Activated CD8-positive, alpha-beta memory T cell treated with anti-CD3 and anti-CD28 coated beads, Interleukin-2, amount 50 U/mL, for 48 hours (primary cell): ENCODE data around the gene WWTR1.

ENCODE experiments used
- DNase-seq: peaks from one replicate; pipeline ENCODE4 v3.0.0-alpha.2; 2020

Gene WWTR1

DNA sequence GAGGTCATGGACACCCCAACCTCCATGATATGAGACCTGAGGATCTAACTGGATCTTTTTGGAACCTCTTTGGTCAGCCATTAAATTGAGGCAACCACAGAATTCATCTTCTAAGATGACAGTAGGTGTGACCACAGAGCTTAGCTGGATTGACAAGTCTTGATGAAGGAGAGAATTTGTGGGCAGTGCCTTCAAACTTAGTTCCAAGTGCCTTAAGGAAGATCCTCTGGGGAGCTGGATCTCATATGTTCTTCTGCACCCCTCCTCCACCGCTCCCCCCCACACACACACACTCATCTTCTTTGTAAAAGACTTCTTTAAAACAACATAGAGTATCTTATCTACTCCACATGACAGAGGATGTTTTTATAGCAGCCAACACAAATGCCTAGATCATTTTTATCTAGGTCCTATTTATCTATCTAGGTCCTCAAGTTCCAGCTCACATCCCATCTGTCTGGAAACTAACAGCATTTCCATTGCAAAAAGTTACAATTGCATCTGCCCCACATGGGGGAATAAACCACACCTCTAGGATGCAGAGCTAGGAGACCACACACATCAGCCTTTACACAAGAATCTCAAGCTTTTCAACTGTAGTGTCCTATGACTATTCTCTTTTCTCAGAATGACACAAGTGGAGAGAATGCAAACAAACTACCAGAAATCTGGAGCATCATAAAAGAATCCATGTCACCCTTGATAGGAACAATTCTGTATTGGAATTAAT lies 37.4 kb downstream of the WWTR1 start:
- no peak for DNase-seq

DNA sequence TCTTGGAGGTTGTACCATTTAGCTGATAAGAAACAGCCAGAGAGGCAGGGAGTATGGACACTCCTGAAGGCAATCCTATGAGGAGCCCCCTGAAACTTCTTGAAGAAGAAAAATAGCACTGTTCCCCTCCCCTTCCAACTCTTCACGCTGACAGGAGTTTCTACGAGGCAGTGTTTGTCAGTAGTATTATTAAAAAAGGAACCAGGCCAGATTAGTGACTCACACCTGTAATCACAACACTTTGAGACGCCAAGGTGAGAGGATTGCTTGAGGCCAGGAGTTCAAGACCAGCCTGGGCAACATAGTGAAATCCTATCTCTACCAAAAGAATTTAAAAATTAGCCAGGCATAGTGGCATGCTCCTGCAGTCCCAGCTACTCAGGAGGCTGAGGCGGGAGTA lies 38.7 kb downstream of the WWTR1 start:
- no peak for DNase-seq

DNA sequence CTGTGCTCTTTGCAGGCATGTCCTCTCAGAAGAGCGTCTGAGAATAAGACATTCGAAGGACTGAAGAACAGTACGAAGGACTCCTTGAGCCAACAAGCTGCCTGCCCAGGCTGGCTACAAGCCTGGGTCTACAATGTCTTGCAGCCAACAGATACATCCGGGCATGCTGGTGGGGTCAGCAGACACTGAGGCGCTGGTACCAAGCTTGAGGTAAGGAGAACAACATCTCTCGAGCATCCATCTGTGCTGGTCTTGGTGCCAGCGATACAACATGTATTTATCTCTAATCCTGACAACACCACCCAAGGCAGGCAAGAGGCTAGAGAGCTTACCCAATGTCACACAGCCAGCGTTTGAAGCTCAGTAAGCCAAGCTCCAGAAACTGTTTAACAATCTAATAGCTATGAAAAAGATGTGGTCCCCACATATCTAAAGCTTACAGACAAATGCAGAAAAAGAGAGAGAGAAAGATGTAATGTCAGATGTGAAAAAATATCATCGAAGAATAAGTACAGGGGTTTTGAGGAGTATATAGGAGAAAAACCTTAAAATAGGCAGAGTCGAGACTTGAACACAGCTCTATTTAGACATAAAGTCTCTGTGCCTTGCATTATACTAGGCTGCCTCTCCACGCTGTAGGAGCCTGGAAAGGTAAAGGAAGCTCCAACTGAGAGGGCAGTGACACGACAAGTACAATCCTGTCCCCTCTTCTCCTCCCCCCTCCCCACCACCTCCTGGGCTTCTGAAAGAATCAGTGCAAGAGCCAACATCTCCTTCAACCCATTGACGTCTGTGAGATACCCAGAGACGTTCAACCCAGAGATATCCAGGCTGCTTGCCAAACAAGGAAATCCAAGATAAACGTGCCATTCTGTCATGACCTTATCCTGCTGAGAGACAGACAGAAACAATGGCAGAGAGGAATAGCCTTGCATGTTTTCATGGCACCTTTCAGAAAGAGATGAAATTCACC lies 39.4 kb downstream of the WWTR1 start:
- no peak for DNase-seq

DNA sequence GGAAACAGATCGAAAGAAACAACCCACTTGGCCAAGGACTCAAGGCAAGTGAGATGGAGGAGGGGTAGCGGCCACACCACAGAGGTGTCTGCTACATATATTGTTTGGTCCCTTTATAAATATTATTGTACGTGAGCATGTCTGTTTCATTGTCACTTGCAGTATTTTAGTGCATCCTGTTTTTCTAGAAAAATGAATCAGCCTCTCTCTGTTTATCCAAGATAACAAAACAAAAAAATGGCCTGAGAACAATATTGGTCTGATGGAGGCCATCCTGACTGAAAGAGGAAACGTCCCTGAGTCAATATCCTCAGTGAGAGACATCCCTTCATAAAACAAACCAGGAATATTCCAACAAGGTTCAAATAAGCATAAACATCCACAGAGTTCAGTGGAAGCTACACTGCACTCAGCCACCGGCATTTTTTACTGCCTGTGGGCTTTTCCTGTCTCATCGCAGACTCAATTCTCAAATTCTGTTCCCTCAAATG lies 42.0 kb downstream of the WWTR1 start:
- no peak for DNase-seq

DNA sequence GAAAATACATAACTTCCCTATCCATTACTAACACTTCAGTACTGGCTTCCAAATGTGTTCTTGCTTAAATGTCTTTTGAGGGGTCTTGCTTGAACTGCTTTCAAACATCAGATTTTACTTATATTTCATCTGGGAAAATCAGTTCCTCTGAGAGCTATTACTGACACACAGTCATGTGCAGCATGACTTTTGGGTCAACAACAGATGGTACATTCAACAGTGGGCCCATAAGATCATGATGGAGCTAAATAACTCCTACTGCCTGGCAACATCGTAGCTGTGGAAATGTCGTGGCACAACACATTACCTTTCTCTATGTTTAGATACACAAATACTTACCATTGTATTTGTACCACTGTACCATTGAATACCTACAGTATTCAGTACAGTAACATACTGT lies 43.8 kb downstream of the WWTR1 start:
- no peak for DNase-seq

DNA sequence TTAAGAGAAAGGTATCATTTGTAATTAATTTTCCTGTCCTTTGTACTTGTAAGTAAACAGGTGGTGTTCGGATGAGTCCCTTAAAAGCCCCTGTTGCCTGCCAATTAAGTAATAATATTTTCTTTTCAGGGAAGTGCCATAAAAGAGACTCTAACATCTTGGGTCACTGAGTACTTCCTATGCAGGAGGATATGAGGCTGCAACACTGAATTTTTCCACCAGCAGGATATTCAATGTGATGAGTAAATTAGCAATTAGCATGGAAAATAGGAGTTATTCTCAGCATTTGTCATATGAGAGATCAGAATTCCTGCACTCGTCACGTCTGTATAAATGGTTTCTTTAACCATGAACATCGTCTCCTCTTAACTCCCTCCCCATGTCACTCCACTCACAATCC lies 45.4 kb downstream of the WWTR1 start:
- DNase-seq, result no peak

DNA sequence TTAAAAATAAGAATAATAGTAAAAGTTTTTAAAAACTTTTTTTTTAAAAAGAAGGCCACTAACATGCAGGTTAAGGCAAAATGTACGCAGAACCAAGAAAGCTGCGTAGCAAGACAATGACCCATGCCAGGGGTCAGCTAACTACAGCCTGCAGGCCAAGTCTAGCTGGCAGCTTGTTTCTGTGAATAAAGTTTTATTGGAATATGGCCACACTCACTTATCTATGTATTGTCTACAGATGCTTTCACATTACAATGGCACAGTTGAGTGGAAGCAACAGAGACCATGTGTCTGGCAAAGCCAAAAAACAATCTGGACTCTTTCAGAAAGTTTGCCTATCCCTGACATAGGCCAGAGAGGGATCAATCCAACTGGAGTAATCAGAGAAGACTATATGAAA lies 46.7 kb downstream of the WWTR1 start:
- no peak for DNase-seq

DNA sequence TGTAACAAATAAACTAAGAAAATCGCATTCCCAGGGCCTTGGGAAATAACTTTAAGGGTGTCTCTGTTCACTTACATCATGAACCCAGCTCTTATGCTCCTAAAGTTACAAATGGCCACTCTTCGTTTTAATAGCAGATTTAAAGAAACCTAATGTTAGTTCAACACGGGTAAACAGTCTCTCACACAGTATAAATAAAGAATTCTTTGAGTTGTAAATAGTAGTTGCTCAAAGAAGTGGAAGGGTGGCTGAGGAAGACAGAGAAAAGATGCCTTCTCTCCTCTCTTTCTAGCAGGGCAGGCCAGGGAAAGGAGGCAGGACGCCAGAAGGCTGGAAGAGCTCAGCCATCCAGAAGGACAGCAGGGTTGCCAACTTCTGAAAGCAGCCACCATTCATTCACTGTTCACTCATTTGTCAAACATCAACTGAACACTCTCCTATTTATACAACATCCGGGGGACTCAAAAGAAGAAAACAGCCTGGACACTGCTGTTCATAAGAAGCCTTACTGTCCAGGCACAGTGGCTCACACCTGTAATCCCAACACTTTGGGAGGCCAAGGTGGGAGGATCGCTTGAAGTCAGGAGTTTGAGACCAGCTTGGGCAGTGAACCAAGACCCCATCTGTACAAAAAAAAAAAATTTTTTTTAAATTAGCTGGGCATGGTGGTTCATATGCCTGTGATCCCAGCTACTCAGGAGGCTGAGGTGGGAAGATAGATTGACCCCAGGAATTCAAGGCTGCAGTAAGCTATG lies 47.3 kb downstream of the WWTR1 start:
- no peak for DNase-seq

DNA sequence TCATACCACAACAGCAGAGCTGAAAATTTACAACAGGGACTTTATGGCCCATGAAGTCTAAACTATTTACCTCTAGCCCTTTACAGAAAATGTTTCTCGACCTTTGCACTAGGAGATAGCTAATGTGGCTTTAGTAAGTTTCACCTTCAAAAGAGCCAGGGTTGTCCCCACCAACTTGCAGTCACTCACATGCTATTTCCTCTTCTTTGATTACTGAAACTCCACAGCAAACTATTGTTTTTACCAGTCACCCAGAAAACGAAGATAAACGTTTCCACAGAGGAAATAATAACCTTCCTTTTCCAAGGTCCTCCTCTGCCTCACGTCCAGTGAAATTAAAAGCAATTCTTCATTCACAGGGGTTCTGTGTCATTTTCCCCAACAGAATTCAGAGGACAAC lies 48.2 kb downstream of the WWTR1 start:
- DNase-seq, result no peak

DNA sequence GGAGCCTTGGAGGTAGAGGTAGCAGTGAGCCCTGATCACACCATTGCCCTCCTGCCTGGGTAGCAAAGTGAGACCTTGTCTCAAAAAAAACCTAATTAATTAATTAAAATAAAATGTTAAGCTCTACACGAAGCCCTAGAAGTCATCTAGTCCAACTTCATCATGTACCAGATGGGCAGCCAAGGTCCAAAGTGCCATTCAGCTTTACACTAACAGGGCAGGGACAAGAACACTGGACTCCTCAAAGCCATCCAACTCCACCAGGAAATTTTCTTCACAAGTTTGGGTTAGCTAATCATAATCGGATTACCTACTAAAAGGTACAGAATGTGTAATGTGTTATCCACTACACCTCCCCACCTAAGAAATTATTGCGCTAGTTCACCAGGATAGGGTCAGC lies 48.8 kb downstream of the WWTR1 start:
- DNase-seq, result no peak

DNA sequence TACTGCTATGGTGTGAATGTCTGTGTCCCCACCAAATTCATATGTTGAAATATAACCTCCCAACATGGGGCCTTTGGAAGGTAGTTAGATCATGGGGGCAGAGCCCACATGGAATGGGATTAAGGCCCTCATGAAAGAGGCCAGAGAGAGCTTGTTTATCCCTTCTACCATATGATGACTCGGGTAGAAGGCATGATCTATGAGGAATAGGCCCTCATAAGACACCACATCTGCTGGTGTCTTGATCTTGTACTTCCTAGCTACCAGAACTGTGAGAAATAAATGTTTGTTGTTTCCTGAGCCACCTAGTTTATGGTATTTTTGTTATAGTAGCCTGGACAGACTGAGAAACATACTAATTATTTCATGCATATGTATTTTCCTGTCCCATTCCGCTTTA lies 51.9 kb downstream of the WWTR1 start:
- DNase-seq, result no peak

DNA sequence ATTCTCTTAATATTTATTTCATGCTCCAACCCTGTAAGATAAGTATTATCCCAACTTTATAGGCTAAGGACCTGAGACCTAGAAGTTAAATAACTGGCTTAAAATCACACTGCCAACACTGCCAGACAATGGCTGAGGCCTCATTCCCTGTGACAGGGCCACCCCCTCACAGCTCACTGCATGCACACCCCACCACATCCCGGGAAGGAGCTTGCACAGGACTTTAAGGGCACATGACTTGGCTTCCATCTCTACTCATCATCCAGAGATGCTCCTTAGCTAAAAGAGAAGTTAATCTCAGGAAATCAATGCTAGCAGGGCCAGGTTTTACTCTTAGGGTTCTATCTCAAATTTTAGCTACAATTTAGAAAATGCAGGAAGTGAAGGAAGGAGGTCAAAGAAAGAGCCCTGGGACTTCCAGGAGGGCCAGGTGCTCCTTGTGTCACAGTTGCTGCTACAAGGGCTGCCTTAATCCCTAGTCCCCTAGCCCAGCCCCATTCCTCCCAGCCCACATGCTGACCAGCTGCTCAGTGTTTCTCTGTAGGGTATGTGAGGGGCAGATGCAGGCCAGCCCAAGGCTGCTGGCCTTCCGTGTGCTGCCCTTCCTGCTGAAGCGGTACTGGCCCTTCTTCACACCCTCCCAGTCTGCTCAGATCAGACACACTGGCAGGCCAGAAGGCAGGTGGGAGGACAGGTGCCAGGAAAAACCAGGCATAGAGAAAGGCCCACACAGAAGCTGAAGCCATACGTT lies 53.5 kb downstream of the WWTR1 start:
- no peak for DNase-seq

DNA sequence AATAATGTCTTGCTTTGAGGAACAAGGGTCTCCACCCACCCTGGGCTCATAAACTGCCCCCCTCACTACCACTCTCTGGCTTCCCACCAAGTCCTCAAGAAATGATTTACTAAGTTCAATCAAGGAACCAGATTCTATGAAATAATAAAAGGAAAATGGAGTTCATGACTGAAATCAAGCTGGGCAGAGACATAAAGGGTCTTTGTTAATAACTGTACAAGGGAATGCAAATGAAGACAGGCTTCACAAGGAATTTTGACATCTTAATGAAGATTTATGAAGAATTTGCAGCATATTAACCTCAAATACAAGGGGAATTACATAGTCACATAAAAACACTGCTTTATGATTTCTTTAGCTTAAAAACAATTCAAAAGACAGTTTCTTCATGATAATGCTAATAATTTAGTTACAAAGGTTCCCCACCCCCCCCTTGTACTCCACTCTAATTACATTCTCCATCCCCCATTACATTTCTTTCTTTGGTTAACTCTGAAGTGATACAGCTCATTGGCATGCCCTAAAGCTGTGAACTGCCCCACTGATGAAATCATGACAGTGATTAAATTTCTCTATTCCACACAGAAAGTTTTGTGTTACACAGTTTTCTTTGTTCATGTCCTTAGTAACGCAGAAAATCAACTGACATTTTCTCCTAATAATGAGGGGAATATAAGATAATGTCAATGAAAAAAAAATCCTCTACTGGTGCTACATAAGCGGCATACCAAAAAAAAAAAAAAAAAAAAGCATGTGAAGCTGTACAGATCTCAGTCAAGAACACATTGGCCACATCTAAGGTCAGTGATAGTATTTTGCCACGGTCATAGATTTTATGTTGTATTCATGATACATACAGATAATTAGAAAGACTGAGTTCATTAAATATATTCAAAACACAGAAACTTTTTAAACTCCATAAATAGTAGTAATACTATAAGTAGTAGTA lies 54.4 kb downstream of the WWTR1 start:
- DNase-seq, result no peak

DNA sequence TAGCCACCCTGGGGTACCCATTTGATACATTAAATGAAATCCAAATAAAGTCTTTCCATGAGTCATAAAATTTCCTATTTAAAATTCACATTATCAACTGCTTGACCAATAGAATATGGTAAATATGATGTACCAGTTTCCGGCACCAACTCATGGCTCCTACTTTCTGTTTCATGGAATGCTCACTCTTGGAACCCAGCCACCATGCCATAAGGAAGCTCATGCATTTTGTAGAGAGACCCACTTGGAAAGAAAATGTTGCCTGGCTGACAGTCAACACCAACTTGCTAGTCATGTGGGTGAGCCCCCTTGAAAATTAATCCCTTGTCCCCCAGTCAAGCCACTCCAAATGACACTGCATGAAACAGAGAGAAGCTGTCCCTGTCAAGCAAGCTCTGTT lies 57.2 kb downstream of the WWTR1 start:
- DNase-seq, result no peak

DNA sequence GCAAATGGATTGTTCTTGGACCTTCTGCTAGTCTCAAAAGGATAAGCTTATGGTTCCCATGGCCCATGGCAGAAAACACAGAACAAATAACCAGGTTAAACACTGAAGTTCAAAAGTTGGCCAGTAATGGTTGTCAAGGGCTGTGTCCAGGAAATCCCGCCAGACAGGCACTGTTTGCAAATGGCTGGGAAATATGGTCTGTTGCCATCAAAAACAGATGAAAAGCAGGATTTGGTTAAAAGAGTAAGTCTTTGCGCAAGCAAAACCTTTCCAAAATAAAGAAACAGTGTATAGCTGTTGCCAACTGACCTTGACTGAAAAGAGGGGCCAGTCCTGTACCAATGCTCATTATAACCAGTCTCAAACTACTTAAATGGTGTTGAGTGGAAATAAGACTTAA lies 58.6 kb downstream of the WWTR1 start:
- no peak for DNase-seq

DNA sequence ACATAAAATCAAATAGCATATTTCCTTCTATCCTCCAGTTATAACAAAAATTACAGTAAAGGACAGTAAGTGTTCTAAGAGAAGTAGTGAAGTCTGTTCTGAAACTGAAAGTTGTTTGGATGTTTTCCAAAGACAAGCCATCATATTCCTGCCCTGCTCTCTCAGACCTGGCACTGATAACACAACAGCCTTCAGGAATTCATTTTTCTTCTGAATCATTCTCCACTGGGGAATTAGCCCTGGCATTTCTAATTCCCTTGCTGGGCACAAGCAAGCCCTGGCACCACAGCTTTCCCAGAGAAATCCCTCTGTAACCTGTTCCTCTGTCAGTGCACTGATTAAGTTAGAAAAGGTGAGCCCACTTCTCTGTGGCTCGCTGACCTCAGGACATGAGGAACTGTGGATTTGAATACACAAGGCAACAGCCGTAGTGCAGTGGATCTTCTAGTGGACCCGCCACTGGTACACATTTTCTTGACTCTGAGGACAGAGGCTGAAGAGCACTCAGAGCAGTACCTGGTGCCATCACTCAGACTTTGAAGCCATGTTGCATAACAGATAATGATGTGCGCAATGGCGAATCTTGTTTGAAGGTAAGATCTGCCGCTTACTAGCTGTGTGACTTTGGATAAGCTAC lies 61.6 kb downstream of the WWTR1 start:
- DNase-seq, result no peak

DNA sequence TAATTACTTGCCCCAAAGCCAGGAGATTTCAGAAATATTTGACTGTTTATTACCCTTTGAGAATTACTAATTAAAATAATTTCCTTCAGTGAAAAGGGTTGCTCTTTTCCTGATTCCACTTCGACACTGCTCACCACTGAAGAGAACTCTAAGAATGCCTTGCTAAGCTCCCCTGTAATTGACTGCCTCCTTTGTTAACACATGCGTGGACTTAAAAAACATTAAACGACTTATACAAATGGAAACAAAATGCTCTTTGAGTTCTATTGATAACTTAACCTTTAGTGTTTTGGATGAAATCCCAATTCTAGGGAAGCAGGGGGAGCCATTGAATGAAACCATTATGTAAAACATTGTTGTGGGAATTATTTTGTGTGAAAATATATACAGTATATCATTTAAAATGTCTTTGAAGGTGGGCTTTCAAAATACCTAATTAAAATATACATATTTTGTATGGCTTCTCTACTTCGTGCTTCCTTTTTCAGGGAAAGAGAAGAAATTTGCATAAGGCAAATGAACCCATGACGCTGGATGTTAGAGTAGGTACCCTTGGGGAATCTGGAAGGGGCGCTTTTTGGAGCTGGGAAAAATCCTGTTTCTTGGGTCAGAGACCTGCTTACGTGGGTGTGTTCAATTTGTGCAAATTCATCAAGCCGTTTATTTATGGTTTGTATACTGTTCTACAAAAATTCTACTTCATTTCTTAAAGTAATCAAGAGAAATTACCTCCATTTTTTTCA lies 64.2 kb downstream of the WWTR1 start:
- no peak for DNase-seq

DNA sequence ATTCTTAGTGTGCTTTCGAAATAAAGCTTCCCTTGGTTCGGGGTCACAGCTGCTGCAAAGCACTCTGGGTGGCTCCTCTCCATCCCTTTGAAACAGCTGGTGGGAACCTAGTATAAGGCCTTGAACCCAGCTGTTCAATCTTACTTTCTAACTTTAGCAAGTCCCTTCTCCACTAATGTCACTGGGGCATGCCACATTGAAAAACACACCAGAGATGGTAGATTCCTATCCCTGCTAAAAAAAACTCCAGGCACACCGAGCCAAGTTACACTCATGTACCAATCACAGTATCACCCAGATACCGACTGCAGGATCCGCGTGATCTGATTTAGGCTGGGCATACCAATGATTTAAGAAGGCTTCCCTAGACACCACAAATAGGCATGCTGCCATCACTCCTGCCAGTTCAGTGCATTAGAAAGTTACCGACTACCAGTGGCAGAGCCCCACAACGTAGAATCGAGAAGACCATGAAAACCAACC lies 65.0 kb downstream of the WWTR1 start:
- no peak for DNase-seq

DNA sequence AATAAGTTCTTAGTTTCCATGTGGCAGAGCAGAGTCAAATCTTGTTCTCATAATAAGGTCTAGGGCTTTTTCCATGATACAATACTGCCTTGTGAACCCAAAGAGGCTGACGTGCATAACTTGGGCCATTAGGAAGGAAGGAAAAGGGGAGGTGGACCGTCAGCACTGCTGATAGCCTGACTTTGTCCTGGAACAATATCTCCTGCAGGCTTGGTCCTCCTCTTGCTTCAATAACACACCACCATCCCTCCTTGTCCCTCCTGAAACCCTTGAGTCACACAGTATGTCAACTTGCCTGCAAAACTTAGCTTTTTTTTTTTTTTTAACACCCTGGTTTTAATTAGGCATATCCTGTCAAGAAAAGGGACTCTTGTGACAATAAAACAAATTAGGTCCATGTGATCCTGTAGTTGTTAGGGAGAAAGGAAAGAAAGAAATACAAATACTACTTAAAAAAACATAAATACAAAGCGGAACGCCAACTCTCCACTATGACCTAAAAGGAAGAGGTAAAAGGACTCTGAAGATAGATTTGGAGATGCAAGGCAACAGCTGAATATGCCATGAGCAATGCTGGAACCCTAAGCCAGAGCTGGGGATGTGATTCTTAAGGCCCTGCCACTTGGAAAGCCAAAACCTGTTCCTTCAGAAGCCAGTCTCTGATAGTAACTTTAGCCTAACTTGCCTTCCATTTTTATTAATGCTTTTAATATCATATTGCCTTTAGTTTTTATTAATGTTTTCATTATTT lies 67.0 kb downstream of the WWTR1 start:
- DNase-seq, result no peak
